ENCODE measurements around the gene CACNB2.
"Not testable (repeated sequence)": the region's sequence is repeated elsewhere in the genome, so short reads cannot be mapped to it uniquely, and the experiment has no call there.

Gene CACNB2

GRCh38 chr10:18414061-18414460, 273.8 kb downstream of the CACNB2 start:
- DNase-seq = no peak

GRCh38 chr10:18417950-18418527, 277.8 kb downstream of the CACNB2 start:
- DNase-seq = no peak

GRCh38 chr10:18418541-18419215, 278.5 kb downstream of the CACNB2 start:
- no peak for DNase-seq

GRCh38 chr10:18419945-18420344, 279.7 kb downstream of the CACNB2 start:
- no peak for DNase-seq

- DNase-seq = no peak
Observed at GRCh38 chr10:18421726-18422293, 281.6 kb downstream of the CACNB2 start.

GRCh38 chr10:18423058-18423637, 282.9 kb downstream of the CACNB2 start:
- no peak for DNase-seq

GRCh38 chr10:18424200-18424599, 284.0 kb downstream of the CACNB2 start:
- no peak for DNase-seq

- no peak for DNase-seq
Observed at GRCh38 chr10:18429335-18429734, 289.1 kb downstream of the CACNB2 start.

GRCh38 chr10:18436902-18437301, 296.7 kb downstream of the CACNB2 start:
- DNase-seq = no peak

GRCh38 chr10:18437486-18437885, 297.3 kb downstream of the CACNB2 start:
- DNase-seq = no peak

GRCh38 chr10:18438361-18439126, 298.3 kb downstream of the CACNB2 start:
- DNase-seq = no peak

GRCh38 chr10:18439601-18440000, 299.4 kb downstream of the CACNB2 start:
- no peak for DNase-seq

GRCh38 chr10:18445635-18446034, 305.4 kb downstream of the CACNB2 start:
- DNase-seq = not testable (repeated sequence)

- DNase-seq = no peak
Observed at GRCh38 chr10:18446205-18446604, 306.0 kb downstream of the CACNB2 start.

- DNase-seq = no peak
Observed at GRCh38 chr10:18449611-18450026, 309.4 kb downstream of the CACNB2 start.

- DNase-seq = no peak
Observed at GRCh38 chr10:18450298-18450697, 310.1 kb downstream of the CACNB2 start.

- no peak for DNase-seq
Observed at GRCh38 chr10:18455086-18455884, 315.1 kb downstream of the CACNB2 start.

GRCh38 chr10:18456984-18457383, 316.8 kb downstream of the CACNB2 start:
- DNase-seq = no peak

- DNase-seq = no peak
Observed at GRCh38 chr10:18460032-18460431, 319.8 kb downstream of the CACNB2 start.

- DNase-seq = no peak
Observed at GRCh38 chr10:18463673-18464211, 323.5 kb downstream of the CACNB2 start.

- no peak for DNase-seq
Observed at GRCh38 chr10:18469125-18469524, 328.9 kb downstream of the CACNB2 start.

- no peak for DNase-seq
Observed at GRCh38 chr10:18472977-18473376, 332.8 kb downstream of the CACNB2 start.
